Stomach smooth muscle (tissue), 2 donors: ENCODE data around the gene ARHGAP32.

Source experiments
- H3K27ac ChIP-seq: one replicate; pipeline ENCODE4 v1.7.0; 2013; ENCODE audit warnings: mild to moderate bottlenecking, low read length, inconsistent platforms
- H3K27me3 ChIP-seq, 2 donors: one replicate each; pipeline ENCODE4 v1.7.0; 2013; ENCODE audit warnings: low read length in 2 of 2; ENCODE audit not compliant: insufficient read depth in 2 of 2, control insufficient read depth in 1 of 2
- H3K36me3 ChIP-seq, 2 donors: one replicate each; pipeline ENCODE4 v1.7.0; 2013; ENCODE audit warnings: low read length in 2 of 2; ENCODE audit not compliant: control insufficient read depth in 2 of 2, insufficient read depth in 2 of 2
- H3K4me1 ChIP-seq: one replicate; pipeline ENCODE4 v1.7.0; 2013; ENCODE audit warnings: low read length; ENCODE audit not compliant: control insufficient read depth, insufficient read depth
- H3K4me3 ChIP-seq, 2 donors: one replicate each; pipeline ENCODE4 v1.7.0; 2013; ENCODE audit warnings: low read length in 2 of 2
- H3K9ac ChIP-seq, 2 donors: one replicate each; pipeline ENCODE4 v1.7.0; 2013; ENCODE audit warnings: low read length in 2 of 2, mild to moderate bottlenecking in 1 of 2
- H3K9me3 ChIP-seq, 2 donors: one replicate each; pipeline ENCODE4 v1.7.0; 2013; ENCODE audit warnings: low read length in 2 of 2; ENCODE audit not compliant: control insufficient read depth in 2 of 2
- donor health status: healthy.
- donor health status: Pancreatic carcinoma.

ARHGAP32 gene

GRCh38 chr11:128942817-128943427 lies 249.2 kb downstream of the ARHGAP32 start, which contains the start of gene TP53AIP1:
Gene TP53AIP1, minus strand, starts transcription at chr11:128942871. Its CDS starts 5,053 bp downstream, at chr11:128937818.
- no peaks in the 10 kb centered on the region for H3K4me1 ChIP-seq
- no peak within 1 kb of the TSS for H3K4me3 ChIP-seq
- no peak within 1 kb of the TSS for H3K9ac ChIP-seq
- no peaks in the 10 kb centered on the region for H3K36me3 ChIP-seq
- H3K27me3 ChIP-seq, result peaks cover 5% of the 10 kb centered on the region in 2 donors
- no peak within 1 kb of the TSS for H3K27ac ChIP-seq
- no peaks in the 10 kb centered on the region for H3K9me3 ChIP-seq

- Histone ChIP-seq H3K4me1 (no peaks in the 10 kb centered on the region), H3K9ac (no peak overlapping the region), H3K9me3 (no peaks in the 10 kb centered on the region), H3K27me3 (peaks cover 5% of the 10 kb centered on the region in 2 donors), H3K4me3 (no peak overlapping the region), H3K36me3 (no peaks in the 10 kb centered on the region), H3K27ac (no peak overlapping the region)
Measured at GRCh38 chr11:128942272-128942612, 249.9 kb downstream of the ARHGAP32 start.

GRCh38 chr11:128941573-128942271 lies 250.4 kb downstream of the ARHGAP32 start:
- H3K9me3 ChIP-seq, result no peaks in the 10 kb centered on the region
- no peak overlapping the region for H3K4me3 ChIP-seq
- no peaks in the 10 kb centered on the region for H3K4me1 ChIP-seq
- no peaks in the 10 kb centered on the region for H3K36me3 ChIP-seq
- peaks cover 5% of the 10 kb centered on the region in 2 donors for H3K27me3 ChIP-seq
- H3K9ac ChIP-seq, result no peak overlapping the region
- no peak overlapping the region for H3K27ac ChIP-seq

GRCh38 chr11:128941110-128941509 lies 251.0 kb downstream of the ARHGAP32 start:
- Histone ChIP-seq H3K36me3 (no peaks in the 10 kb centered on the region), H3K9ac (no peak overlapping the region), H3K4me3 (no peak overlapping the region), H3K9me3 (no peaks in the 10 kb centered on the region), H3K27me3 (peaks cover 5% of the 10 kb centered on the region in 2 donors), H3K4me1 (no peaks in the 10 kb centered on the region), H3K27ac (no peak overlapping the region)

DNA sequence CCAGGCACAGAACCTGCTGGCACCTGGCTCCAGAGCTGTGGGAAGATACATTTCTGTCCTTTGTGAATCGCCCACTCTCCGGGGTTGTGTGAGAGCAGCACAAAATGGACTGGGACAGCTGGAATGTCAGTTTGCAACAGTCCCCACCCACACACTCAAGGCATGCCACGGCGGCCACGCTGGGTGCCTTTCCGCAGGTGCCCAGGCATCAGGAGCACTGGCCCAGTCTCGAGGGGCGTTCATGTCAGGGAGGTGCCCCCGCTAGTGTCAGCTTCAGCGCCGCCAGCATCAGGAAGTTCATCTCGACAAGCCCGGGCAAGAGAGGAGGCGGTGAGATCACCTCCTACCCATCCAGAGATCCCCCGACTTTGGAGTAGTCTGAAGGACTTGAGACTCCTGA lies 251.5 kb downstream of the ARHGAP32 start:
- Histone ChIP-seq H3K27ac (no peak overlapping the region), H3K9me3 (no peaks in the 10 kb centered on the region), H3K9ac (no peak overlapping the region), H3K27me3 (peaks cover 5% of the 10 kb centered on the region in 2 donors), H3K36me3 (no peaks in the 10 kb centered on the region), H3K4me3 (no peak overlapping the region), H3K4me1 (no peaks in the 10 kb centered on the region)

GRCh38 chr11:128940156-128940555 lies 252.0 kb downstream of the ARHGAP32 start:
- no peak overlapping the region for H3K4me3 ChIP-seq
- H3K36me3 ChIP-seq, result no peaks in the 10 kb centered on the region
- H3K27ac ChIP-seq, result no peak overlapping the region
- H3K9ac ChIP-seq, result no peak overlapping the region
- H3K9me3 ChIP-seq, result no peaks in the 10 kb centered on the region
- peaks cover 4 to 5% of the 10 kb centered on the region in 2 donors for H3K27me3 ChIP-seq
- no peaks in the 10 kb centered on the region for H3K4me1 ChIP-seq

- H3K9ac ChIP-seq, result no peak overlapping the region
- no peak overlapping the region for H3K27ac ChIP-seq
- H3K36me3 ChIP-seq, result no peaks in the 10 kb centered on the region
- peaks cover 2 to 5% of the 10 kb centered on the region in 2 donors for H3K27me3 ChIP-seq
- no peak overlapping the region for H3K4me3 ChIP-seq
- H3K4me1 ChIP-seq, result no peaks in the 10 kb centered on the region
- no peaks in the 10 kb centered on the region for H3K9me3 ChIP-seq
Measured at GRCh38 chr11:128939591-128939990, 252.5 kb downstream of the ARHGAP32 start.

DNA sequence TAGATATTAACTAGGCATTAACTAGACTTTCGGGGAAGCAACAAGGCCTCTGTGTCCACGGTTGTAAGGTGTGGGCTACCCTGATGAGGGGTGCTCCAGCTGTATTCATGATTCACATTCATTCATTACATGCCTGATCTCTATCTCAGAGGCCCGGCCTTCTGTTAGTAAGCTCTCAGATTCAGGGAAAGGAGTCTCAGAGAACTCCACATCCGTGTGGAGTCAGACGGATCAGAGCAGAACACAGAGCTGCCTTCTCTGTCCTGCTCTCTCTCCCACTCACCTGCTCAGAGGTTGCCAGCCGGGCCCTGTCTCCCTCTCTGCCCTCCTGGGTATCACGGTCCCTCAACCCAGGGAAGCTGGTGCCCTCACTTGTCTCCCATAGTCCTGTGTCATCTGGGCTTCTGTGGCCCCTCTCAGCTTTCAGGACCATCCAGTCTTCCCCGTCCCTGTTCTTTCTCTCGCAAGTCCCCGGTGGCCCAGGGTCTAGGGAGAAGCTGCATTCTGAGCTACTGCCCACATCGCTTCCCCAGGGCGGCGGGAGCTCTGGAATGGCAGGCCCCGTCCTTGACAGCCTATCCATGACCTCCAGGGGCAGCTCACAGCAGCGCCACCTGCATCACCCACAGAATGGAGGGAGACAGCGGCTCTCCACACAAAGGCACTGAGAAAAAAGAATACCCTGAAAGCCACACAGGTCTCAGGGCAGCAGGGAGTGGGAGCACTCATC lies 253.8 kb downstream of the ARHGAP32 start:
- H3K9me3 ChIP-seq, result no peaks in the 10 kb centered on the region
- H3K9ac ChIP-seq, result no peak overlapping the region
- H3K27me3 ChIP-seq, result peaks cover 2 to 5% of the 10 kb centered on the region in 2 donors
- H3K4me3 ChIP-seq, result no peak overlapping the region
- no peaks in the 10 kb centered on the region for H3K36me3 ChIP-seq
- no peaks in the 10 kb centered on the region for H3K4me1 ChIP-seq
- H3K27ac ChIP-seq, result no peak overlapping the region

DNA sequence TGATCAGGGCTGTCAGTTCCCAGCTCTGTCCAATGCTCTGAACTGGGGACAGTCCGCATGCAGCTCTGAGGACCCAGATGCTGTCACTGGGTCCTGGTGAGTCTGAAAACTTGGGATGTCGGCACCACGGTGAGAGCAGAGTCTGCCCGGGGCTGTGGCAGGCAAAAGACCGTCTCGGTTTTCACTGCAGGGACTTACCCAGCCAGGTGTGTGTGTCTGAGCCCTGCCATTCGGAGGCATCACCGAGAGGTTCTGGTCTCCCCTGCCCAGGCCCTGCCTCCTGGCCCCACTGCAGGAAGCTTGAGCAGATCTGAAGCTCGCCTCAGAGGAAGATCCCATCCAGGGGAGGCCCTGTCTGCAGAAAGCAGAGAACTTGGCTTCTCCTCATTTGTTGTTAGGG lies 254.6 kb downstream of the ARHGAP32 start:
- H3K9ac ChIP-seq, result no peak overlapping the region

GRCh38 chr11:128936606-128937251 lies 255.4 kb downstream of the ARHGAP32 start:
- H3K9ac ChIP-seq, result no peak overlapping the region
- no peaks in the 10 kb centered on the region for H3K4me1 ChIP-seq
- H3K27me3 ChIP-seq, result peaks cover 5% of the 10 kb centered on the region in 2 donors
- H3K9me3 ChIP-seq, result no peaks in the 10 kb centered on the region
- no peak overlapping the region for H3K4me3 ChIP-seq
- no peak overlapping the region for H3K27ac ChIP-seq
- no peaks in the 10 kb centered on the region for H3K36me3 ChIP-seq

More for the DNA sequence above, 254.6 kb downstream of the ARHGAP32 start:
- no peaks in the 10 kb centered on the region for H3K36me3 ChIP-seq
- no peak overlapping the region for H3K4me3 ChIP-seq
- H3K27ac ChIP-seq, result no peak overlapping the region
- H3K4me1 ChIP-seq, result no peaks in the 10 kb centered on the region
- peaks cover 2 to 5% of the 10 kb centered on the region in 2 donors for H3K27me3 ChIP-seq
- no peaks in the 10 kb centered on the region for H3K9me3 ChIP-seq
